ENCODE results near the gene TXNRD1.
A peak's percentile ranks its signal among the peaks of the same experiment; 100 is the strongest.
"Not testable (repeated sequence)": the region's sequence is repeated elsewhere in the genome, so short reads cannot be mapped to it uniquely, and the experiment has no call there.

TXNRD1 gene

DNA sequence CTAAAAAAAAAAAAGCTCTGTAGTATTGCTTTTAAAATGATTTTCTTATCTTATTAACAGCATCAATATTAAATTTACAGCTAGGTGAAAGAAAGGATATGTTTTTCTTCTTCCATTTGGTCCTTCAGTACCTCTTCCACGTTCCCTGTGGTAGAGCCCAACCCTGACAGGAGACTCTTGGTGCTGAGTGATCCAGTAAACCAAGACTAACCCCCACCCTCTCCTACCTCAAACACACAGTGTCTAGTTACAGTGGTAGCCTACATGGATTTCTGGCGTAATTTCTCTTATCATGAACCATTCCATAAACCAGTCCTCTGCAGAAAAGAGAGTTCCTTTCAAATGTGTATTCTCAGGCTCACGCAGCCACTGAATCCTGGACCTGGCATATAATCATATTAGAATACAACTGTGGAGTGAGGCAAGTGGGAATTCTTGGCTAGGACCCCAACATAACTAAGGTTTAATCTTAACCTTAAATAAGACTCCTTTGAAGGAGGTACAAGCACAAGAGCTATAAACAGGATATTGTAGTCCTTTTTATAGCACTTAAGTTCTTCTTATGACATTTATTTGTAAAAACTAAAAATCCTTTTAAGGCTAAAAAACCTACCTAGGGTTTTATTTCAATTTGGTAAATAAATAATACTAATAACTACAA is 27.1 kb downstream of the TXNRD1 start:
- no peak for DNase-seq

DNA sequence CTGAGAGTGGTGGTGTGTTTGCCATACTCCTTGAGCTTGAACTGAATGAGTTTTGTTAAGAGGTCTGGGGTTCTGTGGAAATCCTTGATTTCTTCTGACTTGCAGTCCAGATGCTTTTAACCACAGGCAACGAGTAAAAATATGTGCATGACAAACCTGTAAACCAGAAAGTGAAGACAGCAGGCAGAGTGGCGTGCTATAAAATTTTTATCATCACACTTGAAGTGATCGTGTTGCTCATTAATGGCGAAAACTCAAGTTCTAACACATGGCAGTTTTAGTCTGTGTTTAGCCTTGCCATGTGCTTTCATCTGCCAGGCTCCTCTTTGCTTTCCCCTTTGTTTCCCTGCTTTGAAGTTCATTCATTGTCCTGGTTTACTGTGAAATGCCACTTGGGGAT is 28.0 kb downstream of the TXNRD1 start:
- DNase-seq = no peak

DNA sequence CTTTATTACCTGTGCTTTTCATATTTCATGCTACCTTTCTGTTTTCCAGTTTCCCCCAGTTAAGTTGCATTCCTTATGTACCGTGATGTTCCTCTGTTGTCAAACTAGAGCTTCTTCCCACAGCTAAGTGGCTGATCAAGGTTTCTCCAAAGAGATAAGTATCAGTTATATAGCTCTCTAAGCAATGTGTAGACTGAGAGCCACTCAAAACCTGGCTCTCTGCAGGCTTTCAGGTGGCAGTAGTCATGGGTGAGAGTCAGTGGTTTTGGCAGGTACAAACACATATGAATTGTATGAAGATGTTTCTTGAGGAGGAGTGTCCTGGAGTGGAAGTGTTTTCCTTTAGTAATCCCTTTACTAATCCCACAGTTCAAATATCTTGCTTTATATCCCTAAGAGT is 28.4 kb downstream of the TXNRD1 start:
- DNase-seq = no peak

DNA sequence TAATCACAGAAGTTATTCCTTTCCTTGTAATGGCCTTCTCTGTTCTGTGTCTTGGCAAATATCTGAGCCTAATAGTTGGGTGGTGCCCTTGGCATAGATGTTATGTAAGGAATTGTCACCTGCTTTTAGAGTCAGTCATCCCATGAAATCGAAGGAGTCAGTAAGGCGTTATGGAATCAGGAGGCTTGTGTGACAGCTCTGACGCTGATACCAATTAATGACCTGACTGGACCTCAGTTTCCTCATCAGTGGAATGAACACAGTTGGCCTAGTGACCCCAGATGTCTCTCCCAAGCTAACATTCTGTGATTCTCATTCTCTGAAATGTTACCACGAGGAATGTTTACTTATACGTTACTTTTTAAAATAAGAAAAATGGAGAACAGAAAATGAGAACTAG is 32.1 kb downstream of the TXNRD1 start:
- peak; percentile 51 for DNase-seq

DNA sequence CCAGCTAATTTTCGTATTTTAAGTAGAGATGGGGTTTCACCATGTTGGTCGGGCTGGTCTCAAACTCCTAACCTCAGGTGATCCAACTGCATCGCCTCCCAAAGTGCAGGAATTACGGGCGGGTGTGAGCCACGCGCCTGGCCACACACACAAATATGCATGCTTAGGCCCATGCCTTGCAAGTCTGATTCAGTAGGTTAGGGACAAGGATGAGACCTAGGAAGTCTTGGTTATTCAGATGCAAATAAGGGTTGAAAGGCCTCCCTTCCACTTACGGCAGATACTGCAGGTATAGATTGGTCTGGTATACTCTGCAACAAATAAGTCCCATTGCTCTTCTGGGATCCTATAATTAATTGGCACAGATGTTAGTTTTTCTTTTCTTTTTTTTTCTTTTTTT is 32.9 kb downstream of the TXNRD1 start:
- DNase-seq = no peak

DNA sequence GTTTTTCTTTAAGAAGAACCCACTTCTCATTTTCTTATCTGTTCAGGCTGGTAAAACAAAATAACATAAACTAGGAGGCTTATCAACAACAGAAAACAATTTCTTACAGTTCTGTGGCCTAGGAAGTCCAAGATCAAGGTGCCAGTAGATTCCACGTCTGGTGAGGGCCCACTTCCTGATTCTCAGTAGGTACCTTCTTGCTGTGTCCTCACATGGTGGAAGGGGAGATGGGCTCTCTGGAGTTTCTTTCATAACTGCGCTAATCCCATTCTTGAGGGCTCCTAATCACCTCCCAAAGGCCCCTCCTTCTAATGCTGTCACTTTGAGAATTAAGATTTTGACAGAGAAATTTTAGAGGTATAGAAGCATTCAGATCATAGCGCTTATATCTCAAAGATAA is 33.4 kb downstream of the TXNRD1 start:
- DNase-seq = no peak

DNA sequence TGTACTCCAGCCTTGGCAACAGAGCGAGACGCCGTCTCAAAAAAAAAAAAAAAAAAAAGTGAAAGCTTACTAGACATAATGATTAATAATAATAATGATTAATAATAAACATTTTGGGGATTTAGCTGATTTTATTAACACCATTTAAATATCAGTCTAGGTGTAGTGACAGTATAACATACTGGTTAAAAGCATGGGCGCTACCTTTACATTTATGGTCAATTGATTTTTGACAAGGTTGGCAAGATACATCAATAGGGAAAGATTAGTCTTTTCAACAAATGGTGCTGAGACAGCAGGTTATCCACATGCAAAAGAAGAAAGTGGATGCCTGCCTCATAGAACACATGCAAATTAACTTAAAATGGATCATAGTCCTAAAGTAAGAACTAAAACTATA is 34.3 kb downstream of the TXNRD1 start:
- no peak for DNase-seq

DNA sequence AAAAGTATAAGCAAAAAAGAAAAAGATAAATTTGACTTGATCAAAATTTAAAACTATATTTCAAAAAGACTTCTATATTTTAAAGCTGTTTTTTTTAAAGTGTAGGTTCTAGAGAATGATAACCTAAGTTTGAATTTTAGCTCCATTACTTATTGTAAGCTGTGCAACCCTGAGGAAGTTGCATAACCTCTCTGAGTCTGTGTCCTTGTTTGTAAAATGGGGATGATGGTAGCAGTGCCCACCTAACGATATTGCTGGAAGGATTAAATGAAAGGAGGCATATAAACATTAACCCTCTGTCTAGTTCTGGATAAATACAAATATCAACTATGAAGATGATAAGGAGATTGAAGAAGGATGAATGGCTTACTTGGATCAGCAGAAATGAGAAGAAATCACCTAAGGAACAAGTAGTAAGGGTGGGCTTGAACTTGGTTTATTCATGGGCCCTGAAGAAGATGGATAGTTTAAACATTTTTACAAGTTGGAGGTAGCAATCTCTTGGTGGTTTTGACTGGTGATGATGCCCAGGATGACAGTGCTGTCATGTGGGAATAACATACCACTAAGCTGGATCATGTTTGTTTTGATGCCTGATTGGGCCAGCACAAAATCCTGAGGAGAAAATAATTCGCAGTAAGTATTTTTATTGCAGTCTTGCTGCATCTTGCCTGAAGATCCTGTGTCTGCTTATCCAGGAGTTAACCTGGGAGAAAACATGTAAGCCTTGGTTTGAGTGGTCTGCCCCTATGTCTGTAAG is 35.0 kb downstream of the TXNRD1 start:
- no peak for DNase-seq

DNA sequence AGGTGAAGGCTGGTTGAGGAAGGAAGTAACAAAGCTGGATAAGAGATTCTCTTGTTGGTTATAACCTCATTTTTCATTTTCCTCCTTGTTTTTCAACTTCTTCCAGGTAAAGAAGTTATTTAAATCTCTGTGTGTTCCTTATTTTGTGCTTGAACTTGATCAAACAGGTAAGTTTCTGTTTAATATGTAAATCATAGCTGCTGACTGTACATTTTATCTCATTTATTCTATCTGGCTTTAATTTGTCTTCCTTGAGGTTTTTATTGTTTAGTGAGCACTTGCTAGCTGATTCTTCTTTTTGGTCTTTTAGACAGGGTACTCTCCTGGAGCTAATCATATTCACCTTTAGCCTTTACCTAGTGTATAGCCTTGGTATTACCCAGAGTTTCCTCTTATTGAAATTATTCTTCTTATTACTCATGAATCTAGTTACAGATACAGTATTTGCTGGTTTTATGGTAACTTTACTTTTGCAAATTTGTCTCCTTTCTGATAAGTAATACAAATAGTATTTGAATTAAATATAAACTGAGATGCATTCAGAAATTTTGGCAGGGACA is 42.4 kb downstream of the TXNRD1 start:
- DNase-seq = no peak

DNA sequence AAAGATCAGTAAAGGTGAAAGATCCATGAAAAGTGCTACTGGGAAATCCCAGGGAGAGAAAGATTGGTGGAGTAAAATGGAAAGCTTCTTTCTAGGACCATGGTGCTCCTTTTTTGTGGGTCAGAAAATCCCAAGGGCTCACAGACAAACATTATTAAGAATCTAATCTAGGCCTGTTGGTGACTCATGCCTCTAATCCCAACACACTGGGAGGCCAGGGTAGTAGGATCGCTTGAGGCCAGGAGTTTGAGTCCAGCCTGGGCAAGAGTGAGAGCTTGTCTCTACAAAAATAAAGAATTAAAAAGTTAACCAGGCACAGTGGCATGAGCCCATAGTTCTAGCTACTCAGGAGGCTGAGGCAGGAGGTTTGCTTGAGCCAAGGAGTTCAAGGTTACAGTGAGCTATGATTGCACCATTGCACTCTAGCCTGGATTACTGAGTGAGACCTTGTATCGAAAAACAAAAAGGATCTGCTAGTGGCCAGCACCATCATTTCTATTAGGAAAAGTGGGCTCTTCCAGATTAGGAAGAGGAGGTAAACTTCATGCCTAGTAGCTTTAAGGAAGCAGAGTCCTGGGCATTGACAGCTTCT is 43.0 kb downstream of the TXNRD1 start:
- no peak for DNase-seq

DNA sequence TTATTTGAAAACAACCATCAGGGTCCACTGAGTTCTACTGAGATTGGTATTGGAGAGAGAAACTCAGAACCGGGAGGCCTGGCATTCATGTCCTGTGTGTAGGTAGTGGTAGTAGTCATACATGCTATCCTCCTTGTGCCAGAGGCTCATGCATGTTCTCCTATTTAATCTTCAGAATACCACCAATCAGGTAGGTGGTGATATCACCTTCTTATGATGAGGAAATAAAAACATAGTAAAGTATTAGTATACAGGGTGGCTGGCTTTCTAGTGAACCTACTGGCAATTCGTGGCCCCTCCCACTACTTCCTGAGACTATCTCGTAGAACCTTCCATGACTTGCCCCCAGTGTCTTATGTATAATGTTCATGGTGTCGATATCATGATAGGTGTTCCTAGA is 47.4 kb downstream of the TXNRD1 start:
- no peak for DNase-seq

DNA sequence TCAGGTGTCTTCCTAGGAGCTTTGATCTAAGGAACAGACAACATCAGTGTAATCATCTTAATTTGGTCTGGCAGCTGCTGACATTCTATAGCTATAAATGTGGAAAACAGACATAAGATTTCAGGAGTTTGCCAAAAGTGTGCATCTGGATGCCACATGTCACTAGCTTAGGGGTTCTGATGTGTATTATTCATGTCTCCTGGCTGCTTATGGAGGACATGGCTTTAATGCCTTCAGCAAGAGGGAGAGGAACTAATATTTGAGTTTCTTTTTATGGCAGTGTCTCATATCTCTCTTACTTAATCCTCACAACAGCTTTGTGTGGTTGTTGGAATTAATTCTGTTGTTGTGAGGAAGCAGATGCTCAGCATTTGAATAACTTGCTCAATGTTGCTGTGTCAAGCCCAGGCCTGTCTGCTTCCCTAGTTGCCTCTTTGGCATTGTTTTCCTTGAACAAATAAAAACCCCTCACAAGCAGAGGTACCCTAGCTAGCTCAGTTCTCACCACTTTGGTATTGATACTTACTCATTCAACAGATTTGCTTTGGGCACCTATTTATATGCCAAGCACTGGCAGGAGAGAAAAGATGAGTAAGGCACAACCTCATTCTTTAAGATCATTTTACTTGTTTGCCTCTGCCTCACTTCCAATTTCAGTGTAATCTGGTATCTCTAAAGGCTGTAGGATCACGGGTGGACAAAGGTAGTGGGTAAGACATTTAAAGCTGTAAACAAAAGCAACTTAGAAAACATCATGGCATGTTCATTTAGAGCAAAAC is 48.2 kb downstream of the TXNRD1 start:
- DNase-seq = peak; percentile 49

DNA sequence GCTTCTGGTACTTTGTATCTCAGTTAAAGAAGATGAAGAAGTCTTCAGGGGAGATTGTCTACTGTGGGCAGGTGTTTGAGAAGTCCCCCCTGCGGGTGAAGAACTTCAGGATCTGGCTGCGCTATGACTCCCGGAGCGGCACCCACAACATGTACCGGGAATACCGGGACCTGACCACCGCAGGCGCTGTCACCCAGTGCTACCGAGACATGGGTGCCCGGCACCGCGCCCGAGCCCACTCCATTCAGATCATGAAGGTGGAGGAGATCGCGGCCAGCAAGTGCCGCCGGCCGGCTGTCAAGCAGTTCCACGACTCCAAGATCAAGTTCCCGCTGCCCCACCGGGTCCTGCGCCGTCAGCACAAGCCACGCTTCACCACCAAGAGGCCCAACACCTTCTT is 49.9 kb downstream of the TXNRD1 start:
- DNase-seq = not testable (repeated sequence)

DNA sequence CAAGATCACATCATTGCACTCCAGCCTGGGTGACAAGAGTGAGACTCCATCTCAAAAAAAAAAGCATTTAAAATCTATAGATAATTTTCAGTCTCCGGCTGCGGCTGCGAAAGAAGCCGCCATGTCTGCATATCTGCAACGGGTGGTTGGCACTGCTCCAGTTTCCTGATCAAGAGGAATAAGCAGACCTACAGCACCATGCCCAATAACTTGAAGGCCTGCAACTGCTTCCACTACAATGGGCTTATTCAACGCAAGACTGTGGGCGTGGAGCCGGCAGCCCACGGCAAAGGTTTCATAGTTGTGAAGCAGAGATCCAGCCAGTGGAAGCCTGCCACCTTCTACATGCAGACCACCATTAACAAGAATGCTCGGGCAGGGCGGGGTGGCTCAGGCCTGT is 57.4 kb downstream of the TXNRD1 start:
- no peak for DNase-seq

DNA sequence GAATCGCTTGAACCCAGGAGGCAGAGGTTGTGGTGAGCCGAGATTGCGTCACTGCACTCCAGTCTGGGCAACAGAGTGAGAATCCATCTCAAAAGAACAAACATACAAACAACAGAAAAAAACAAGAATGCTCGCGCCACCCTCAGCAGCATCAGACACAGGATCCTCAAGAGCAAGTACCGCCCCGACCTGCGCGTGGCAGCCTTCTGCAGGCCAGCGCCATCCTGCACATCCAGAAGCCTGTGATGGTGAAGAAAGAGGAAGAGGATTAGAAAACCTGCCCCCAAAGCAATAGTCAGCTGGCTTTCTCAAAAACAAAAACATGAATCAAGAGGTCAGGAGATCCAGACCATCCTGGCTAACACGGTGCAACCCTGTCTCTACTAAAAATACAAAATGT is 57.9 kb downstream of the TXNRD1 start:
- no peak for DNase-seq

DNA sequence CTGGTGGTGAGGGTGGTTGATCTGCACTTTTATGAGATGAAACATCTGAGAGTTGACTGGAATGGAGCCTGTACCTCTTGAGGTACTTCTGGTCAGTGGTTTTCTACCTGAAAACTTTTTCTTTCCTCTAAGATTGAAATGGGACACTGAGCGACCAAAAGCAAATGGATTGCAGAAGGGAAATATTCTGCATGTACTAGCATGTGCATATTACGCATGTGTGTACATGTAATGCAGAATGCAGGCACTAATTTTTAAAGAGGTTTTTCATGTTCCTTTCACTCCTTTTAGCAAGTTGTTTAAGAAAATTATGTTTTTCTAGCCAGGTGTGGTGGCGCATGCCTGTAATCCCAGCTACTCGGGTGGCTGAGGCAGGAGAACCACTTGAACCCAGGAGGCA is 59.2 kb downstream of the TXNRD1 start:
- no peak for DNase-seq

DNA sequence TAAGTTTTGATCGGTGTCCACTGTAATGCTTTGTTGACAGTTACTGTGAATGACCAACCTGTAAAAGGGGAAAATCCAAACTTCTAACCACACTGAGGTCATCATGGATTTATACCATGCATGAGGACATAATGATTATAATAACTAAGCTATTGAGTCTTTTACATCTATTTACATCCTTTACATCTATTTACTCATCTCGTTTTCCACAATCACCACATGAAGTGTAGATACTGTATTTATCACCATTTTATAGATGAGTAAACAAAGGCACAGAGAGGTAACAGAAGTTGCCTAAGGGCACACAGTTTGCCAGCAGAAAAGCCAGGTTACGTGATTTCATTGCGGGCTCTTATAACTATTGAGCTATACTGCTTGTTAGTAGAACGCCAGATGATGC is 60.1 kb downstream of the TXNRD1 start:
- no peak for DNase-seq

DNA sequence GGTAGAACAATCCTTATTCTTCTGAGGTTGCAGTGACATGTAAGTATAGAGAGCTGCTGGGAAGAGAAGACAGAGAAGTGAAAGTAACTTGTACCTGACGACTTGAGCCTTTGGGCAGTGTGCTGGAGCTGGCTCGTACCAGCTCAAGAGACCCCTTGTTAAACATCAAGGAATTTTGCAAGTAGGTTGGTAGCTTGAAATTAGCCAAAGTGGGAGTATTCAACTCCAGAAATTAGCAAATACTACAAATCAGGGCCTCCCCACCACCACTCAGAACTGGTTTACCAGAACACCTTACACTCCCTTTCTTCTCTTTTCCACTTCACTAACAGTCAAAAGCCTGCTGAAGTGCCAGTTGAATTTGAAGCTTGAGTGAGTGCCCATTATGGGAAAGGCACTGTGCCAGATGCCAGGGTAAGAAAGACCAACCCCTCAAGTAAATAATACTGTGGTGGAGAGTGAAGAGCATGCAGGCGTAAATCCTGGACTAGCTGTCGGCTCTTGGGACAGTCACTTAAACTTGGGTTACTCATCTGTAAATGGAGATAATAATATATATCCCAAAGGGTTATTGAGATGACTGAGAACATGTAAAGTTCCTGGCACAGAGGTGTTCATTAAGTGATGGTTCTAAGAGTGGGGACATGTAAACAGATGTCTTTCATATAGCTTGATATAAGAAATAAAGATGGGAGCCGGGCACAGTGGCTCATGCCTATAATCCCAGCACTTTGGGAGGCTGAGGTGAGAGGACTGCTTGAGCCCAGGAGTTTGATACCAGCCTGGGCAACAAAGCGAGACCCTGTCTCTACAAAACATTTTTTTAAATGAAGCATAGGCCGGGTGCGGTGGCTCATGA is 60.9 kb downstream of the TXNRD1 start:
- DNase-seq = no peak

DNA sequence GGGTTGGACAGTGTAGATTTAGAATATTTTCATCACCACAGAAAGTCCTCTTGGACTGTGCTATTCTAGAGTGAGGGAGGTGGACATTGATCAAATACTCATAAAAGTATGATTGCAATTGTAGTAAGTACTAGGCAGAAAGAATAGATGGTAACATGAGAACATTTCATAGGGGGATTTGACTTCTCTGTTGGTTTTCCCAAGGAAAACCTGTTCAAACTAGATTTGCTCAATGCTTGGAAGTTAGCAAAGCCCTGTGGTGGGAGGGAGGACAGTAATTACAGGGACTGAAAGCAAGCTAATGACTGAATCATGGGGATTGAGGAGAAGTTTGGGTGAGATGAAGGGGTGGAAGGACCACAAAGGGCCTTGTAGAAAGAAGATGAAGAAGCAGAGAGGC is 63.6 kb downstream of the TXNRD1 start:
- no peak for DNase-seq

DNA sequence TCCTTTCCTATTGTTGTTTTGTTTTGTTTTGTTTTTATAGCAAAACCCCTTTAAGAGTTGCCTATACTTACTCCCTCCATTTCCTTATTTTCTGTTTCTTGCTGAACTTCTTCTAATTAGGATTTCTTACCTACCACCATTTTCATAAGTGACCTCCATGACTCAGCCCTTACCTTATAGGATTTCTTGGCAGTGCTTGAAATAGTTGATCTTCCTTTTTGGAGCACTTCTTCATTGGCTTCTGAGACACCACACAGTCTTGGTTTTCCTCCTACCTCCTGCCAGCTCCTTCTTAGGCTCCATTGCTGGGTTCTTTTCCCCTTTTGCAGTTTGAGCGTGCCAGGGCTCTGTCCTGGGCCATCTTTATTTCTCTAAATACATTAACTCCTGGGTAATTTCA is 64.5 kb downstream of the TXNRD1 start:
- DNase-seq = no peak

DNA sequence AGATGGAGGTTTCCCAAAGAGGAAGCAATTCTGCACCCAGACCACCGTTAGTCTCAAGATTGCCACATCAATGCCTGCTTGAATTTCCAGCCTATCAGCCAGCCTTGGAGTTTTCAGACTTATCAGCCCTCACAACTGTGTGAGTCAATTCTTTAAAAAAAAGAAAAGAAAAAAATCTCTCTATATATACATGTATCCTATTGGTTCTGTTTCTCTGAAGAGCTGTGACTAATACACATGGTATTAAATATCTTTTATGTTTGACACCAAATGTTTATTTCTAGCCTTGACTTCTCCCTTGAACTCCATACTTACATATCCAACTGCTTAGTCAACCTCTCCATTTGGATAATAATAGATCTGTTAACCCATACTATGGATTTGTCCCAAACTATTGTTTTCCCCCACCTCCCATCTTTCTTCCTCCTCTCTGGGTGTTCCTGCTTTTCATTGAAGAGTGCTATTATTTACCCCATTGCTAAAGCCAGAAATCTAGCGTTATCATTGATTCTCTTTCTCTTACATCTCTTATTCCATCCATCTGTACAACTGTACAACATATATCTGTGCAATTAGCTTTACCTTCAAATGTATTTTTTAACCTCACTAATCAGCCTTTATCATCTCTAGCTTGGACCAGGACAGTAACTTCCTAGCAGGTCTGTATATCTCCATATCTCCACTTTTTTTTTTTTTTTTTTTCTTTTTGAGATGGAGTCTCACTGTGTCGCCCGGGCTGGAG is 65.3 kb downstream of the TXNRD1 start:
- DNase-seq = no peak

DNA sequence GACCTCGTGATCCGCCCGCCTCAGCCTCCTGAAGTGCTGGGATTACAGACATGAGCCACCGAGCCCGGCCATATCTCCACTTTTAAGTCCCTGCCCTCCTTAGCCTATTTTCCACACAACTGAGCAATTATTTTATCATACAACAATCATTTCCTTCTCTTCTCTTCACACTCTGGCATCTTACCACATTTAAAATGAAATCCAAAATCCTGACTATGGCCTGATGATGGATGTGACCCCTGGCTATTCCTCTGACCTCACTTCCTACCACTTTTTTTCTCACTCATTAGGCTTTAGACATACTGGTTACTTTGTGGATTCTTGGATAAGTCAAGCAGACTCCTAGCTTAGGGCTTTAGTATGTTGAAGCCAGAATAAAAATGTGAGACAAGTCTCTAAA is 66.1 kb downstream of the TXNRD1 start:
- no peak for DNase-seq
